ENCODE measurements around the gene PRKCSH. TPM values are rescaled to one million over a fixed set of nuclear protein-coding genes. Genes with fewer than 3 reads are reported as not detected.

Gene PRKCSH
- total RNA-seq, 1 donor from 2014 or later: 100 TPM

- DNase-seq (ENCODE audit: low spot score): no peak
- intact Hi-C loops (cut with DNase I): no loop called here
These were observed 51.4 kb downstream of the PRKCSH start for GRCh38 chr19:11486661-11487503.

GRCh38 chr19:11489378-11489777, 53.9 kb downstream of the PRKCSH start:
- DNase-seq (ENCODE audit: low spot score): no peak
- intact Hi-C loops (cut with DNase I): no loop called here

- intact Hi-C loops (cut with DNase I): loop anchor here (5.0 kb wide), 1 partner anchor 93 kb away; no protein-coding TSS in a partner anchor
- DNase-seq (ENCODE audit: low spot score): no peak
These were observed 59.3 kb downstream of the PRKCSH start for GRCh38 chr19:11494634-11495285.

GRCh38 chr19:11495481-11495880, 60.0 kb downstream of the PRKCSH start:
- no peak for DNase-seq (ENCODE audit: low spot score)
- intact Hi-C loops (cut with DNase I): loop anchor here (5.0 kb wide), 1 partner anchor 92 kb away; no protein-coding TSS in a partner anchor

GRCh38 chr19:11495885-11496284, 60.5 kb downstream of the PRKCSH start:
- intact Hi-C loops (cut with DNase I): loop anchor here (5.0 kb wide), 1 partner anchor 91 kb away; no protein-coding TSS in a partner anchor
- DNase-seq (ENCODE audit: low spot score): no peak

- intact Hi-C loops (cut with DNase I): loop anchor here (5.0 kb wide), 1 partner anchor 91 kb away; no protein-coding TSS in a partner anchor
- no peak for DNase-seq (ENCODE audit: low spot score)
These were observed 61.1 kb downstream of the PRKCSH start for GRCh38 chr19:11496391-11497163.

- intact Hi-C loops (cut with DNase I): loop anchor here (5.0 kb wide), 1 partner anchor 88 kb away; no protein-coding TSS in a partner anchor
- no peak for DNase-seq (ENCODE audit: low spot score)
These were observed 63.8 kb downstream of the PRKCSH start for GRCh38 chr19:11499220-11499726.

- DNase-seq (ENCODE audit: low spot score): no peak
- intact Hi-C loops (cut with DNase I): loop anchor here (5.0 kb wide), 1 partner anchor 87 kb away; no protein-coding TSS in a partner anchor
These were observed 64.5 kb downstream of the PRKCSH start for GRCh38 chr19:11499890-11500420.

Small RNA genes within 50 kb of the gene (microRNA-seq; reads per million reads assigned to microRNA genes)
- not detected for gene MIR7974

Other genes with a start within 250 kb of the PRKCSH start
- gene KANK2, start 238.1 kb upstream of the PRKCSH start, total RNA-seq: 499 TPM
- gene ANGPTL8, start 196.0 kb upstream of the PRKCSH start, total RNA-seq: not detected
- 50.5 TPM for gene DOCK6, start 173.1 kb upstream of the PRKCSH start, total RNA-seq
- gene TSPAN16, start 139.5 kb upstream of the PRKCSH start, total RNA-seq: not detected
- 7.4 TPM for gene RAB3D, start 96.0 kb upstream of the PRKCSH start, total RNA-seq
- gene TMEM205, start 89.4 kb upstream of the PRKCSH start, total RNA-seq: 75.7 TPM
- gene CCDC159, start 89.1 kb upstream of the PRKCSH start, total RNA-seq: 24.2 TPM
- gene PLPPR2, start 80.2 kb upstream of the PRKCSH start, total RNA-seq: 19.3 TPM
- gene SWSAP1, start 61.0 kb upstream of the PRKCSH start, total RNA-seq: 1.3 TPM
- gene EPOR, start 51.3 kb upstream of the PRKCSH start, total RNA-seq: 5.6 TPM
- gene RGL3, start 16.3 kb upstream of the PRKCSH start, total RNA-seq: 5.8 TPM
- gene ODAD3, start 514 bp upstream of the PRKCSH start, total RNA-seq: 0.43 TPM
- 0.89 TPM for gene ELAVL3, start 45.4 kb downstream of the PRKCSH start, total RNA-seq
- 5.3 TPM for gene ZNF653, start 70.2 kb downstream of the PRKCSH start, total RNA-seq
- gene ECSIT, start 93.5 kb downstream of the PRKCSH start, total RNA-seq: 92.9 TPM
- gene CNN1, start 103.2 kb downstream of the PRKCSH start, total RNA-seq: 236 TPM
- 32.1 TPM for gene ELOF1, start 123.6 kb downstream of the PRKCSH start, total RNA-seq
- gene ACP5, start 142.0 kb downstream of the PRKCSH start, total RNA-seq: 1.5 TPM
- gene ZNF627, start 161.8 kb downstream of the PRKCSH start, total RNA-seq: 6.4 TPM

Data from cardiac septum (tissue), 1 donor.